ENCODE data around the gene KCNJ2.

The KCNJ2 gene

GRCh38 chr17:70195091-70195490, 25.8 kb downstream of the KCNJ2 start:
- H3K4me3 ChIP-seq (ENCODE audit: low read length, poor library complexity, severe bottlenecking) = no peak overlapping the region
- H3K4me2 ChIP-seq (ENCODE audit: low read depth, low read length, poor library complexity, severe bottlenecking) = no peak overlapping the region
- H3K36me3 ChIP-seq (ENCODE audit: insufficient read depth, low read length) = no peaks in the 10 kb centered on the region
- no peaks in the 10 kb centered on the region for H3K9me3 ChIP-seq (ENCODE audit: insufficient read depth, low read depth, low read length)
- H4K20me1 ChIP-seq (ENCODE audit: insufficient read depth, low read length, poor library complexity, severe bottlenecking) = no peaks in the 10 kb centered on the region
- H3K4me1 ChIP-seq (ENCODE audit: insufficient read depth, low read length, poor library complexity, severe bottlenecking) = no peaks in the 10 kb centered on the region
- no peak overlapping the region for H3K9ac ChIP-seq (ENCODE audit: low read depth, low read length, poor library complexity, severe bottlenecking)
- H3K27me3 ChIP-seq (ENCODE audit: insufficient read depth, low read length, poor library complexity, severe bottlenecking) = no peaks in the 10 kb centered on the region
- no peaks in the 10 kb centered on the region for H3K79me2 ChIP-seq (ENCODE audit: insufficient read depth, low read length)
- H2AFZ ChIP-seq (ENCODE audit: low read length) = no peak overlapping the region
- no peaks in the 10 kb centered on the region for H3F3A ChIP-seq (ENCODE audit: low read depth)
- no peaks in the 10 kb centered on the region for H3K9me2 ChIP-seq (replicated peaks; ENCODE audit: low read depth, low read length)
- TF ChIP-seq EZH2phosphoT487 (IDR thresholded peaks at IDR 0.05; ENCODE audit: borderline replicate concordance) = no peak
- TF ChIP-seq CTCF (conservative IDR thresholded peaks at IDR 0.05; ENCODE audit: low read length) = no peak

GRCh38 chr17:70201872-70202419, 32.6 kb downstream of the KCNJ2 start:
- Histone ChIP-seq H3K27me3 (ENCODE audit: insufficient read depth, low read length, poor library complexity, severe bottlenecking) (no peaks in the 10 kb centered on the region), H3K4me1 (ENCODE audit: insufficient read depth, low read length, poor library complexity, severe bottlenecking) (no peaks in the 10 kb centered on the region), H3K9me3 (ENCODE audit: insufficient read depth, low read depth, low read length) (no peaks in the 10 kb centered on the region), H3K9me2 (replicated peaks; ENCODE audit: low read depth, low read length) (no peaks in the 10 kb centered on the region), H3K4me2 (ENCODE audit: low read depth, low read length, poor library complexity, severe bottlenecking) (no peak overlapping the region), H2AFZ (ENCODE audit: low read length) (no peak overlapping the region), H3K9ac (ENCODE audit: low read depth, low read length, poor library complexity, severe bottlenecking) (no peak overlapping the region), H3F3A (ENCODE audit: low read depth) (no peaks in the 10 kb centered on the region), H3K79me2 (ENCODE audit: insufficient read depth, low read length) (no peaks in the 10 kb centered on the region), H3K4me3 (ENCODE audit: low read length, poor library complexity, severe bottlenecking) (no peak overlapping the region), H3K36me3 (ENCODE audit: insufficient read depth, low read length) (no peaks in the 10 kb centered on the region), H4K20me1 (ENCODE audit: insufficient read depth, low read length, poor library complexity, severe bottlenecking) (no peaks in the 10 kb centered on the region)
- no peak for TF ChIP-seq CTCF (conservative IDR thresholded peaks at IDR 0.05; ENCODE audit: low read length)
- no peak for TF ChIP-seq EZH2phosphoT487 (IDR thresholded peaks at IDR 0.05; ENCODE audit: borderline replicate concordance)

- Histone ChIP-seq H2AFZ (ENCODE audit: low read length) (no peak overlapping the region), H3F3A (ENCODE audit: low read depth) (no peaks in the 10 kb centered on the region), H3K36me3 (ENCODE audit: insufficient read depth, low read length) (no peaks in the 10 kb centered on the region), H3K9me3 (ENCODE audit: insufficient read depth, low read depth, low read length) (no peaks in the 10 kb centered on the region), H3K79me2 (ENCODE audit: insufficient read depth, low read length) (no peaks in the 10 kb centered on the region), H3K27me3 (ENCODE audit: insufficient read depth, low read length, poor library complexity, severe bottlenecking) (no peaks in the 10 kb centered on the region), H4K20me1 (ENCODE audit: insufficient read depth, low read length, poor library complexity, severe bottlenecking) (no peaks in the 10 kb centered on the region), H3K9me2 (replicated peaks; ENCODE audit: low read depth, low read length) (no peaks in the 10 kb centered on the region), H3K4me3 (ENCODE audit: low read length, poor library complexity, severe bottlenecking) (no peak overlapping the region), H3K9ac (ENCODE audit: low read depth, low read length, poor library complexity, severe bottlenecking) (no peak overlapping the region), H3K4me1 (ENCODE audit: insufficient read depth, low read length, poor library complexity, severe bottlenecking) (no peaks in the 10 kb centered on the region), H3K4me2 (ENCODE audit: low read depth, low read length, poor library complexity, severe bottlenecking) (no peak overlapping the region)
- no peak for TF ChIP-seq EZH2phosphoT487 (IDR thresholded peaks at IDR 0.05; ENCODE audit: borderline replicate concordance)
- TF ChIP-seq CTCF (conservative IDR thresholded peaks at IDR 0.05; ENCODE audit: low read length) = no peak
These were observed 33.5 kb downstream of the KCNJ2 start for GRCh38 chr17:70202840-70203239.
